LoVo (cell line): ENCODE results near the gene DENND5B.
"Not testable (repeated sequence)": the region's sequence is repeated elsewhere in the genome, so short reads cannot be mapped to it uniquely, and the experiment has no call there.

Experiments used
- DNase-seq: peaks from one replicate; pipeline ENCODE4 v3.0.0-alpha.2; 2016; ENCODE audit warnings: low spot score

DENND5B gene

DNA sequence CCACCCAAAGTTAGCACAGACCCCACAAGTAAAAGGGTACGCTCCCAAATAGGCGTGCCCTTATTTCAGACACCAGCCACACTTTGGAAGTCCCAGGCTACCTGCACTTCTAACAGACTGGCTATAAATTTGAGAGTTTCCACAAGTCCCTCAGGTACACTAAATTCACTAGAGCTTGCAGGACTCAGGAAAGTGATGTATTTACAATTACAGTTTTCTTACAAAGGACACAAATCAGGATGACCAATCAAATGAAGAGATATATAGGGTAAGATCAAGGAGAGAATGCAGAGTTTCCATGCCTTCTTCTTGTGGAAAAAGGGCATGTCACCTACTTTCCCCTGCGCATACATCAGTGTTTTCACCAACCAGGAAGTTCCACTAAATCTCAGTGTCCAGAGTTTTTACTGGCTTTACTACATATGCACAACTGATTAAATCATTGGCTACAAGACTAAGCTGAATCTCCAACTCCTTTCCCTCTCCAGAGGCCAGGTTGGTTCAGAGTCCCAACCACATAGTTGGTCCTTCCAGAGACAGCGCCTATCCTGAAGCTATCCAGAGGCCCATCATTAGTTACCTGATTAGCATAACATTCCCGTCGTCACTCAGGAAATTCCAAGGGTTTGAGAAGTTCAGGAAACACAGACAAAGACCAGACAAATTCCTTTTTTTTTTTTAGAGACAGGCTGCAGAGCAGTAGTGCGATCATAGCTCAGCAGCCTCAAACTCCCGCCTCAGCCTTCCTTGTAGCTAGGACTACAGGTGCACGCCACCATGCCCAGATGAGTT lies 84.2 kb downstream of the DENND5B start:
- no peak for DNase-seq

DNA sequence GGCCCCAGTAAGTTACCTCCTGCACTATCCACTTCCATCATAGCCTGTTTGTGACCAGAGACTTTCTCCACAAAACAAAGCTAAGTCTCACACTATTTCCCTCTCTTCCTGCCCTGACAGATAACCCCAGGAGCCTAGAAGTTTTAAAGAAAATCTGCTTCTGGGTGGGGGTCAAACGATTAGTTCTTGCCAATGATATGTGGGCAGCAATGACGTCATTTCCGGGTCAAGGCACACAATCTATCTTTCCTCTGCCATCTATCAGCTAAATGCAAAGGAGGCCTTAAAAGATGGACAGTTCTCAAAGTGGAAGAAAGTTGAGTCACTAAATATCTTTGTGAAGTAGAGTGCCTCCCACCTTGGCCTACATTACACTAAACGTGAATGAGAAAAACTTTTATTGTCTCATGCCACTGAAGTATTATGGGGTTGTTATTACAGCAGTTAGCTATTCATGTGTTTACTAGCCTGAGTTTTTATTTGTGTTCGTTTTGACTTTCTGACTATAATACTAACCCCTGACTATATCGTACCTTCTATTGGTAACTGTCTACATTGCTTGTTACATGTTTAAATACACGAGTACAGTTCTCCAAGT lies 86.2 kb downstream of the DENND5B start:
- DNase-seq: no peak

DNA sequence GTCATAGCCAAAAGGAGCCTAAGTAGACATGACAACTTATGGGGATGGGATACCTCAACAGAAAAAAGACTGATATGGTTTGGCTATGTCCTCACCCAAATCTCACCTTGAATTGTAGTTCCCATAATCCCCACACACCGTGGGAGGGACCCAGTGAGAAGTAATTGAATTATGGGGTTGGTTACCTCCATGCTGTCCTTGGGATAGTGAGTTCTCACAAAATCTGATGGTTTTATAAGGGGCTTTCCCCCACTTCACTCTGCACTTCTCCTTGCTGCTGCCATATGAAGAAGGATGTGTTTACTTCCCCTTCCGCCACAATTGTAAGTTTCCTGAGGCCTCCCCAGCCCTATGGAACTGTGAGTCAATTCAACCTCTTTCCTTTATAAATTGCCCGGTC lies 89.9 kb downstream of the DENND5B start:
- DNase-seq: not testable (repeated sequence)

DNA sequence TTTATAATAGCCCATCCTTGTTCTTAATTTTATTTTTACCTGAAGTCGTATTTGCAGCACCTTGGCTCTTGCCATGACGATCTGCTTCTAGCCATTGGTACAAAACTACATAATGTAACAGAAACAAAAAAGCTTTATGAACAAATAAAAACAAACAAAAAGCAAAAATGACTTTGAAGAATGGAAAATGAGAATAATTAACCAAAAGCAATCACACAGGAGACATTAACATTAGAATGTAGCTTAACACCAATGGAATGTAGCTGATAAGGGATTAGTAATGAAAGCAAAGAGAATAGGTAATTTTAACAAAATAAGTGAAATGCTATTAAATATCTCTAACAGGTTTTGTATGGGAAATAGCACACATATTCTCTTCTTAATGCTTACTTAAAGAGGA lies 91.4 kb downstream of the DENND5B start:
- DNase-seq: no peak

DNA sequence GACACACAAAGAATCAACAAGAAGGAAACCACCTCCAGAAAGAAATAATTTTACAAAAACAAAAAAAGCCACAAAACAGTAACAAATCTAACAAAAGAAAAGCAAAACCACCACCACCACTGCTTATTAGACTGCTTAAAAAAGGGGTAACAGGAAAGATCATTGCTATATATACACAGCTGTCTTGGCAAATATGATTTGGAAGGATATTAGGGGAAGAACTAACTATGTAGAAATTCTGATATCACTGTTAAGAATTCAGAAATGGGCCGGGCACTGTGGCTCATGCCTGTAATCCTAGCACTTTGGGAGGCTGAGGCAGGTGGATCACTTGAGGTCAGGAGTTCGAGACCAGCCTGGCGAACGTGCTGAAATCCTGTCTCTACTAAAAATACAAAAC lies 92.5 kb downstream of the DENND5B start:
- DNase-seq: no peak

DNA sequence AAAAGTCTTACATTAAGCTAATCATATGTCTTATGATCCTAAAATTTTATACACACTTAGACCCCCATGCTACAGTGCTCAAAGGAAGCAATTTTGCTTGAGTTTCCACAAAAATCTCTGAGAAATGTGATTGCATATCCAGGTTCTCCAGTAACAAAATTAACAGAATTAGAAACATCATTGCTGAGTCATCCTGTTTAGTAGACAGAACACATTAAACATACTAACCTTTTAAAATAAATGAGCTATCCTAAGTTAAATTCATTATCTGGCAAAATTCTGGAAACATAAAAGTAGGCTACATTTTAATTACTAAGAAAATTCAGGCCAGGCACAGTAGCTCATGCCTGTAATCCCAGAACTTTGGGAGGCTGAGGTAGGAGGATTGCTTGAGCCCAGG lies 94.7 kb downstream of the DENND5B start:
- no peak for DNase-seq

DNA sequence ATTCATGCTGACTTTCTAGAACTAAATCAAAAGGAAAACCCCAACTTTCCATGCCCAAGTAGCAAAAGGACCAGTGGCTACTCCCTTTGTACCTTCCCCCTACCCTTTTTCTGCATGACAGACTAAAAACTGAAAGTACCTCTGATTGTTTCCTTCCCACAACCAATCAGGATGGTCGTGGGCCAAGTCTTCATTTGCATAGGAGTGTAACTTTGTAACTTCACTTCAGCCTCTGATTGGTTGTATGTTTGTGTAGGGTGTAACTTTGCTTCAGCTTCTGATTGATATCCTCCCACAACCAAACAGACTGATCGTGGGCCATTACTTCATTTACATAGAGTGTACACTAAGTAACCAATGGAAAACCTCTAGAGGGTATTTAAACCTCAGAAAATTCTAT lies 96.5 kb downstream of the DENND5B start:
- DNase-seq: no peak

DNA sequence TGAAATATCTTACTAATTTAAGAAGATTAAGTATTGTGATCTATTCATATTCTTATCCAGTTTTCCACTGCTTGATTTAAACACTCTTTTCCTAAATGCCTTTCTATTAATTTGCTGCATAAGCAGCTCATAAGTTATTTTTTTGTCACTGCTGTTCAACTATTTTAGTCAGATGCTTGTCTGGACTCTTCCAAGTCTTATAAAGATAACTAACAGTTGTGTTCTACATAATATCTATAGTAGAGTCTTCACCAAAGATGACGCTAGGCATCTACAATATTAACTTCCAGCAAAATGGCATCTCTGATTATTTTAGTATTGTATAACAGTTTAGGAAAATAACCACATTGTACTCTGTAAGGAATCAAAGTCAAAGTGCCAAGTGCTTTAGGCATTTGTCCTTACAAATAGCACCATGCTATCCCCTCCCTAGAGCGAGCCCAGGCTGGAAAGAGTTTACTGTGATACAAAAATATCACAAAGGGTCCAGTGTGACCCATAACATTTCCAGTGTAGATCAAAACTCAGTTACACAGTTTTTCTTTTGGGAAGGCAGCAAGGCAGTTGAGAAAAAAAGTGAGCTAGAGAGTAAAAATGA lies 98.2 kb downstream of the DENND5B start:
- DNase-seq: no peak

DNA sequence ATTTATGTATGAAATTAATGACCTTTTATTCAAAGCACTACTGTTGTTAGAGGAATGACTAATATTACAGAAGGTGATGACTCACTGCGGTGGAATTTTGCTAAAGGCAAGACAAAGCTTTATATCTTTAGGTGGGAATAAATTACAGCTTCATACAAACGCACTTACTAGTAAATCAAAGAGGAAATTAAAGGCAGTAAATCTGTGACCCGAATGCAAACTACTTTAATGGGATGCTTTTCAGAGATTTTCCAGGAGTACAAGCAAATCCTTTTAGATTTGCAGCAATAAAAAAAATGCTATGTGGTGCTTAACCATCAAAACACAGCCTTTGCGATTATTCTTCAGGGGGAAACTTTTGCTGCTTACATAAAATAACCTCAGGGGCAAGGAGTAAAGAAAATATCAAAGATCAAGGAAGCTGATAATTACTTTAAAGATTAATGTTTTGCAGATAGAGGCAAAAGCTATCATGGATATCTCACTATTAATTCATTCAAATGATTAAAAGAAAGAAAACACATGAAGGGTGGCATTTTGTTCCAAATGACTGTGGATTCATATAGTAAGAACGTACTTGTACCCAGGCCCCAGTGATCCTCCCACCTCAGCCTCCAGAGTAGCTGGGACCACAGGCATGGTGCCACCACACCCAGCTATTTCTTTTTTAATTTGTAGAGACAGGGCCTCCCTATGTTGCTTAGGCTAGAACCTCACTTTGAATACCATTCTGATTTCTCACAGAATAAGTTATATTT lies 98.9 kb downstream of the DENND5B start:
- DNase-seq: peak; percentile 90

DNA sequence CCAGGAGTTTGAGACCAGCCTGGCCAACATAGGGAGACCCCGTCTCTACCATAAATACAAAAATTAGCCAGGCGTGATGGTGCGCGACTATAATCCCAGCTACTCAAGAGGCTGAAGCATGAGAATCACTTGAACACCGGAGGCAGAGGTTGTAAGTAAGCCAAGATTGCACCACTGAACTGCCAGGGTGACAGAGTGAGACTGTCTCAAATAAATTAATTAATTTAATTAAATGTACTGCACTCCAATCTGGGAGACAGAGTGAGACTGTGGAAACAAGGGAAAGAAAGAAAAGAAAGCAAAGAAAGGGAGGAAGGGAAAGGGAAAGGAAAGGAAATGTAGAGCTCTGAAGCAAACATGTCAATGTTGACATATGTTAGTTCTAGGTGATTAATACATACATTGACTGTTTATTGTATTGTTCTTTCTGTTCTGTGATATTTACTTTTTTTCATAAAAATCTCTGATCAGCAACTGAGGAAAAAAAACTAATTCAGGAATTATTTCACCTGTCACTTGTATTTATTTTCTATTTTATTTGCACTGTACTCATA lies 99.6 kb downstream of the DENND5B start:
- no peak for DNase-seq

DNA sequence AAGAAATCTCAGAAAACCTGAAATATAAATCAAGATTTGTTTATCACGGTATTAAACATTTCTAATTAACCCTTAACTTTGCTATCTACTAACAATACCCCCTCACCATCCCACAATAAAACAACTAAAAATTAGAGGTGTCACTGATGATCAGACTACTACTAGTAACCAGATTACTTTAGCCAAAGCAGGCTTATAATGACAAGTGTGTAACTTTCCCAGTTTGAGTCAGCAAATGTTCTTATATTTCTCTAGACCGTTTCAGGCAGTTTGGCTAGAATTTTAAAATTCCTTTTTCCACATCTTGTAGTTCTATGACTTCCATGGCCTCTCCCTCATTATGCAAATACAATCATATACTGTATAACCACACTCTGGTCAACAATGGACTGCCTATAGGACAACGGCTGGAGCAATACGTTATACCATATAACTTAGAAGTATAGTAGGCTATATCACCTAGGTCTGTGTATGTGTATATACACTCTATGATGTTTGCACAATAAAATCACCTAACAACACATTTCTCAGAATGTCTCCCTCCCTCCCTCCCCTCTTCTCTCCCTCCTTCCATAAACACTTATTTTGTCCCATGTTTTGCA lies 102.1 kb downstream of the DENND5B start:
- no peak for DNase-seq

DNA sequence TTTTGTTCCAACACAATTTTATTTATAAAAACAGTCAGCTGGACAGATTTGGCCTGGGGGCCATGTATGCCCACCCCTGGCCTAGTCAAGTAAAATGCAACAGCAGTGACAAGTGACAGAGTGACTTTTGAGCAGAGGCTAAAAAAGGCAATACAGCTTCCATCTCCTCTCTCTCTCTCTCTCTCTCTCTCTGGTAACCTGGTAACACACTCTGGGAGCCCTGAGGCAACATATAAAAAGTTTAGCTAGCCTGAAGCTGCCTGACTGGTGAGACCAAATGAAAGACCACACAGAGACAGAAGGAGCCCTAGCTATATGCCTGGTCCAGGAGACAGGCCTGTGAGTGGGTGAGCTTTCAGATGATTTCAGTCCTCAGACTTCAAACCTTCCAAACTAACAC lies 105.4 kb downstream of the DENND5B start:
- DNase-seq: no peak

DNA sequence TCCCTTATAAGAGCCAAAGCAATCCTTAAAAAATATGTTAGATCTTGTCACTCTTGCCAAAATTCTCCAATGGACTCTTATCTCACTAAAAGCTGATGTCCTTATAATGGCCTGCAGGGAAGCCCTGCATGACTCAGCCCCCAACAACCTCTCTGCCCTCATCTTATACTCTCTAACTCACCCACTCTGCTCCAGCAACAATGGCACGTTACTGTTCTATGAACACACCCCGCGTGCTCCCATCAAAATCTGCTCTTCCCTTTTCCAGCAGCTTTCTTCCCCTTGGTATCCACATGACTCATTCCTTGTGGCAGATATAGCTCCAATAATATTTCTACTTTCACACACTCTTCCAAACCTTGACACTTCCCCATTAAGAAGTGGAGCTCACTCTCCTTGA lies 108.1 kb downstream of the DENND5B start:
- DNase-seq: no peak

DNA sequence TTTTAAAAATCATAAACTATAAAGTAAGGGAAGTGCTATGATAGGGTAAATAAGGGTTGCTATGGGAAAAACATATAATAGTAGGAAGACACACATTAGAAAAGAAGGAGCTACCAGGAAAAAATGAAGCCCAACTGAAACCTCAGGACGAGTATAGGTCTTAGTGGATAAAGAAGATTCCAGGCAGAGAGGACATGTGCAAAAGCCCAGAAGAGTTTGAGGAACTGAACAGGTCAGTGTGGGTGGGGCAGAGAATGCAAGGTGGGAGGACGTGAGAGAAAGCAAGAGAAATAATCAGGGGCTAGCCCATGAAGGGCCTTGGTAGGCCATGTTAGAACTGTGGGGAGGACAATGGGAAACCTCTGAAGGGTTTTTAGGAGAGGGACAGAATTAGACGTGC lies 109.5 kb downstream of the DENND5B start:
- no peak for DNase-seq

DNA sequence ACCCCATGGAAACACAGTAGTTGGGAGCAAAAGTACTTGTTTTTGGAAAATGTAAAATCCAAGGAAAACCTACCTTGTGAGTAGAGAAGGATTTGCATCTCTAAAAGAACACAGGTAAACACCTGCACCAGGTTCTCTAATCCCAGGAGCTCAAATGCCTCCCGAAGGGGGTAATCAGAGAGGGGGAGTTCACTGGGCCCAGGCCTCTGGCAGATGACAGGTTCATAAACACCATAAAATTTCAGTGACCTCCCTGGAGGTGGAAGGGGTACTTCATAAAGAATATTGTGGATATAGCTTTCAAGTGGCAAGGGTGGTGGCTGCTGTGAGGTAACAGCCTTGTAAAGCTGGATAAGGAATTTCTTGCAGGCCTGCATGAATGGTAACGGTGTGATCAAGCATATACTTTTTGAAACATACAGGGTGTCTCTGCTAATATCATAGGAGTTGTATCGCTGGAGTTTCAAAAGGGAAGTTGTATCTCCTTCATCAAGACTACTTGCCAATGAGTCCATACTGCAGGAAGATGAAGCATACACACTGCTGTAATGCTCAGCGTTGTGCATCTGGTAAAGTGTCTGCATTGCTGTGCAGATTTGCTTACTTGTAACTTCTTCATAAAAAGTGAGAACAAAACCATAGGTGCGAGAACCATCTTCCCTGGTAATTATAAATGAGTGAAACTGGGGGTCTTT lies 111.3 kb downstream of the DENND5B start:
- no peak for DNase-seq

DNA sequence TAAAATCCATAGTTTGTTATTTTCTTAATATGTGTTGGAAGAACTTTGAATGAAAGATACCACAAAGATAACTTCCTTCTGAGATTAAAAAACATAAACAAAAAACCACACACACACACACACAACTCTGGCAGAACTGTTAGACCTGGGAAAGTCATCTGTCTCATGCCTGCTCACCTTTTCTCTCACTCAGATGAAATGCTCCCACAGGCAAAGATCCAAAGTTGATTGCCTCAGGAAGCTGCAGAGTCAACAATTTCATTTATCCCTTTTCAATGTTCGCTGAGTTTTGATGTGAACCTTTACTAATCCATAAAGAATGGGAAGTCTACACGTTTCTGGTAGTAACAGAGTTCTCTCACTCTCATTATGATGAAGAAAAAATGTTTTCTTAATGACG lies 112.0 kb downstream of the DENND5B start:
- no peak for DNase-seq

DNA sequence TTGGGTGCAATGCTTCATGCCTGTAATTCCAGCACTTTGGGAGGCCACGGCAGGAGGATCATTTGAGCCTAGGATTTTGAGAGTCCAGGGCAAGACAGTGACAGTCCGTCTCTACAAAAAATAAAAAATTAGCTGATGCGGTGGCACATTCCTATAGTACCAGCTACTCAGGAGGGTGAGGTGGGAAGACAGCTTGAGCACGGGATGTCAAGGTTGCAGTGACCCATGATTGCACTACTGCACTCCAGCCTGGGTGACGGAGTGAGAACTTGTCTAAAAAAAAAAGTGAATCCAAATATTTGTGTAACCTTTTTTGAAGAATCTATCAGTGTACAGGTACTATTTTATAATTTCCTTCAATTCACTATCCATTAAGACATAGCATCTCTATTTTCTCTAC lies 112.5 kb downstream of the DENND5B start:
- DNase-seq: no peak

DNA sequence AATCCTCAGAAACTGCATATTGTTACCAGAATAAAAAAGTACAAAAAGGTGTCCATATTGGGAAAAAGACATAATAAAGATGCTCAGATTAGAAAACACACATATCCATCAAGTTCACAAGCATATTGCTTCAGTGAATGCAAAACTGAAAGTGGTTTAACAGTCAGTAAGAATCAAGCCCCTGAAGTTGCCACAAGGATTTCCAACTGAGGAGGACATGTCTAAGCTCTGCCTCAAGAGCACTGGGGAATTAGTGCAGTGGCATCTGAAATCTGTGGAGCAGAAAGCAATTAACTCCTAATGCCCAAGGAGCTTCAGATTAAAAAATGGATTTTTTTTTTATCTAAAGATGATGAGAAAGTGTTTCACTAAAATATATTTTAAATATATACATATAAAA lies 113.2 kb downstream of the DENND5B start:
- no peak for DNase-seq

DNA sequence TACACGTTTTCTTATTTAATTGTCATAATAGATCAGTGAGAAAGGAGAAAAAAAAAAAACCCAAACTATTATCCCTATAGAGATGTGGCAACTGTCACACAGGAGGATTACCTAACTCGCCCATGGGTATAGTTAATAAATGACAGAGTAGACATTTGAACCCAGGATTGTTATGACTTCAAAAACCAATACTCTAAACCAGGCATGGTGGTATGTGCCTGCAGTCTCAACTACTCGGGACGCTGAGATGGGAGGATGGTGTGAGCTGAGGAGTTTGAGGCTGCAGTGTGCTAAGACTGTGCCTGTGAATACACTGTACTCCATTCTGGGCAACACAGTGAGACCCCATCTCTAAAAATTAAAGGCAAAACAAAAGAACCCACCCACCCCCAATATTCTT lies 114.5 kb downstream of the DENND5B start:
- no peak for DNase-seq

DNA sequence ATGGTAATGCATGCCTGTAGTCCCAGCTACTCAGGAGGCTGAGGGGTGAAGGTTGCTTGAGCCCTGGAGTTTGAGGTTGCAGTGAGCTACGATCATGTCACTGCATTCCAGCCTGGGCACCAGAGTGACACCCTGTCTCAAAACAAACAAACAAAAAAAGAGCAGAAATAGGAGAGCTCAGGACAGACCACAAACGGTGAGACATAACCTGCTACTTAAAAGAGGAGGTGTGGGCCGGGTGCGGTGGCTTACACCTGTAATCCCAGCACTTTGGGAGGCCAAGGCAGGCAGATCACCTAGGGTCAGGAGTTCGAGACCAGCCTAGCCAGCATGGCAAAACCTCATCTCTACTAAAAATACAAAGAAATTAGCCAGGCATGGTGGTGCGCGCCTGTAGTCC lies 115.3 kb downstream of the DENND5B start:
- DNase-seq: not testable (repeated sequence)

DNA sequence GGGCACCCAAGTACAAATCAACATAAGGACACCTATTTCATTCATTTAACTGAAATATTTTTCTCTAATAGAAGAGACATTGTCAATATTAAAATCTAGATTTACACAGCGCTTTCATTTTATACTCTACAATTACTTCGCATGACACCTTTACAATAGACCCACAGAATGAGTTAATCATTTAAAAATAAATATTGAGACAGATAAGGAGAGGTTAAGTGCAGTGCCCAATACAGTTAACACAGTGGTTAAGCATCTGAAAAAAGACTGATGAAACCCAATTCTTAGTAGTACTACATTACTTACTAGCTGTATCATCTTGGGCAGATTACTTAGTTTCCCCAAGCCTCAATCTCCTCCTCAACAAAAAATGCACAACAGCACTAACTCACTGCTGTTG lies 116.2 kb downstream of the DENND5B start:
- no peak for DNase-seq

DNA sequence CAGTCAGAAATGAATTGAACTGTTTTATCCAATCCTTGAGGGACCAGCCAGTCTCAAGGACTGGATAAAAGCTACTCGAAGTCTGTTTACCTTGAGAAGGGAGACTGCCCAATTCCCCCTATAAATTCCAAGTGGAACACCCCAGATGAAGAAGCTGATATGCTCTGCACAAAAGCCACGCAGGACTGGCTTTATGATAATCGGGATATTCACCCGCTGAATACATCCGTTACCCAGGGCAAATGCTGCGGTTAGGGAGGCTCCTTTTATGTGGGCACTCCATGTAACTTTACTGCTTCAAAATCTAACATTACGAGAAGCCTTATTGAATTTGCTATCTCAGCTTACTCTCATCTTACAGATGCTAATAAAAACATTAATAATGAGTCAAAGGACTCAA lies 119.1 kb downstream of the DENND5B start:
- DNase-seq: peak; percentile 76
